Lung (tissue), 12 donors: ENCODE measurements around the gene DCAF5. TPM values are rescaled to one million over a fixed set of nuclear protein-coding genes. Genes with fewer than 3 reads are reported as not detected.
"Not testable (repeated sequence)": the region's sequence is repeated elsewhere in the genome, so short reads cannot be mapped to it uniquely, and the experiment has no call there.

ENCODE experiments used
- ATAC-seq: fragments of 200-7000 bp; cut with Tn5 transposase; one replicate; pipeline ENCODE4 v1.9.1; 2020; ENCODE audit warnings: moderate number of reproducible peaks; ENCODE audit not compliant: insufficient read depth, low FRiP score
- DNase-seq, 3 donors: peaks; one replicate each; pipeline ENCODE4 v3.0.0-alpha.2; 2013 to 2017
- H3K27ac ChIP-seq, 2 donors: one replicate each; pipeline ENCODE4 v1.5.1; 2013; ENCODE audit warnings: mild to moderate bottlenecking in 2 of 2, moderate library complexity in 2 of 2, control low read depth in 1 of 2, inconsistent platforms in 1 of 2, low read depth in 1 of 2, low read length in 1 of 2
- H3K27me3 ChIP-seq, 3 donors: one replicate each; pipeline ENCODE4 v1.5.1; 2013; ENCODE audit warnings: low read length in 2 of 3; ENCODE audit not compliant: control insufficient read depth in 3 of 3, insufficient read depth in 3 of 3
- H3K36me3 ChIP-seq, 4 donors: one replicate each; pipeline ENCODE4 v1.5.1; 2013; ENCODE audit warnings: low read length in 4 of 4, mild to moderate bottlenecking in 1 of 4, moderate library complexity in 1 of 4; ENCODE audit not compliant: control insufficient read depth in 4 of 4, insufficient read depth in 4 of 4
- H3K4me1 ChIP-seq, 5 donors: one replicate each; pipeline ENCODE4 v1.5.1; 2013; ENCODE audit warnings: low read length in 5 of 5, mild to moderate bottlenecking in 2 of 5, moderate library complexity in 1 of 5; ENCODE audit not compliant: control insufficient read depth in 5 of 5, insufficient read depth in 5 of 5
- H3K4me3 ChIP-seq: one replicate; pipeline ENCODE4 v1.5.1; 2013; ENCODE audit warnings: mild to moderate bottlenecking, control low read depth, moderate library complexity
- H3K9ac ChIP-seq, 2 donors: one replicate each; pipeline ENCODE4 v1.5.1; 2013; ENCODE audit warnings: low read length in 2 of 2, control low read depth in 1 of 2; ENCODE audit not compliant: insufficient read depth in 1 of 2
- H3K9me3 ChIP-seq, 4 donors: one replicate each; pipeline ENCODE4 v1.5.1; 2013; ENCODE audit warnings: low read length in 3 of 4, mild to moderate bottlenecking in 1 of 4, moderate library complexity in 1 of 4; ENCODE audit not compliant: control insufficient read depth in 4 of 4, insufficient read depth in 3 of 4
- CTCF ChIP-seq: IDR thresholded peaks from 2 replicates; pipeline ENCODE4 v1.5.1; 2012; ENCODE audit warnings: mild to moderate bottlenecking; ENCODE audit errors: control extremely low read depth, extremely low read depth
- WGBS, 2 donors: extraction: QIAGEN DNeasy Blood & Tissue Kit; methylation state at CpG; one replicate each; pipeline ENCODE4 v1.1.7; 2013; 5-methylcytosine and 5-hydroxymethylcytosine counted together
- polyA plus RNA-seq, 2 donors: library from polyadenylated mRNA; stranded (reverse); fragments of 200-250 nt; gene quantifications; one replicate each; pipeline ENCODE4 v1.2.1, GENCODE V29; 2013
- total RNA-seq, 2 donors: library from RNA; depleted of rRNA in 1 of 2; stranded (reverse); fragments of >200 nt in 1 of 2; gene quantifications; one replicate each; pipeline ENCODE4 v1.2.1, GENCODE V29; 2014 to 2021
- donor health status: control.
- donor health status: control.
- donor health status: Bipolar disorder and iron deficiency.
- donor health status: healthy.
- donor health status: DM: yes; HTN: yes; CAD: no.

Gene DCAF5
- total and polyA plus RNA-seq, 4 donors = 20.2 to 50.4 (median 31.2) TPM

- Histone ChIP-seq H3K9me3 (no peaks in the 10 kb centered on the region), H3K4me1 (peaks cover 0 to 16% (median 5%) of the 10 kb centered on the region in 5 donors), H3K36me3 (peaks cover 3 to 26% (median 9%) of the 10 kb centered on the region in 4 donors), H3K4me3 (no peak overlapping the region), H3K27ac (no peak overlapping the region), H3K9ac (no peak overlapping the region), H3K27me3 (no peaks in the 10 kb centered on the region)
- DNase-seq = peak in 1 of 3 donors; percentile 4
- no peak for TF ChIP-seq CTCF
- peak; percentile 66 for ATAC-seq
These were observed 75.1 kb downstream of the DCAF5 start for GRCh38 chr14:69077841-69078240.

GRCh38 chr14:69077185-69077584 lies 75.7 kb downstream of the DCAF5 start:
- Histone ChIP-seq H3K27ac (peak overlapping the region in 1 of 2 donors; percentile 63), H3K36me3 (peaks cover 6 to 27% (median 12%) of the 10 kb centered on the region in 4 donors), H3K4me1 (peaks cover 0 to 16% (median 5%) of the 10 kb centered on the region in 5 donors)
- 96 to 97% methylated on average over 5 of the region's 5 CpGs for WGBS, 2 donors
- H3K9me3 ChIP-seq, H3K27me3 ChIP-seq, ATAC-seq, DNase-seq, H3K4me3 ChIP-seq, H3K9ac ChIP-seq: not testable (repeated sequence)

GRCh38 chr14:69076341-69076740 lies 76.6 kb downstream of the DCAF5 start:
- Histone ChIP-seq H3K9ac (no peak overlapping the region), H3K4me3 (no peak overlapping the region), H3K27ac (no peak overlapping the region), H3K4me1 (peaks cover 0 to 14% (median 5%) of the 10 kb centered on the region in 5 donors), H3K27me3 (no peaks in the 10 kb centered on the region), H3K9me3 (no peaks in the 10 kb centered on the region), H3K36me3 (peaks cover 6 to 24% (median 13%) of the 10 kb centered on the region in 4 donors)
- WGBS, 2 donors = 83 to 97% methylated on average over 3 of the region's 3 CpGs
- no peak for ATAC-seq
- DNase-seq = no peak
- TF ChIP-seq CTCF = no peak

GRCh38 chr14:69073915-69074314 lies 79.0 kb downstream of the DCAF5 start:
- peaks cover 3 to 8% (median 5%) of the 10 kb centered on the region in 5 donors for H3K4me1 ChIP-seq
- no peak overlapping the region for H3K27ac ChIP-seq
- no peaks in the 10 kb centered on the region for H3K9me3 ChIP-seq
- WGBS, 2 donors = 23 to 48% methylated on average over 1 of the region's 1 CpG
- H3K27me3 ChIP-seq = no peaks in the 10 kb centered on the region
- no peak for ATAC-seq
- no peak for DNase-seq
- no peak overlapping the region for H3K9ac ChIP-seq
- H3K4me3 ChIP-seq = no peak overlapping the region
- H3K36me3 ChIP-seq = peaks cover 6 to 23% (median 14%) of the 10 kb centered on the region in 4 donors
- no peak for TF ChIP-seq CTCF
